Activated naive CD8-positive, alpha-beta T cell treated with anti-CD3 and anti-CD28 coated beads, Interleukin-2, amount 50 U/mL, for 16 hours (primary cell): ENCODE measurements around the gene EFS.

Experiments
- DNase-seq: peaks from one replicate; pipeline ENCODE4 v3.0.0-alpha.2; 2020; ENCODE audit warnings: low read depth, low spot score

The EFS gene

GRCh38 chr14:23378612-23379220 lies 13.7 kb upstream of the EFS start:
- DNase-seq, result no peak

- no peak for DNase-seq
Observed at GRCh38 chr14:23377573-23378563, 12.9 kb upstream of the EFS start.

GRCh38 chr14:23377198-23377550 lies 12.2 kb upstream of the EFS start:
- no peak for DNase-seq

- DNase-seq, result no peak
Observed at GRCh38 chr14:23376482-23377197, 11.7 kb upstream of the EFS start, which contains the start of gene CMTM5. CMTM5 (plus strand) TSS chr14:23377046; CDS start chr14:23377252, 206 bp downstream.

- no peak for DNase-seq
Observed at GRCh38 chr14:23375527-23376251, 10.7 kb upstream of the EFS start.

GRCh38 chr14:23373041-23373440 lies 8.1 kb upstream of the EFS start:
- DNase-seq, result no peak

- DNase-seq, result no peak
Observed at GRCh38 chr14:23372509-23372908, 7.5 kb upstream of the EFS start, which contains the start of gene IL25. IL25 (plus strand) TSS chr14:23372809.

- DNase-seq, result no peak
Observed at GRCh38 chr14:23371865-23372264, 6.9 kb upstream of the EFS start.

- no peak for DNase-seq
Observed at GRCh38 chr14:23370221-23370620, 5.2 kb upstream of the EFS start.

- no peak for DNase-seq
Observed at GRCh38 chr14:23366426-23366921, 1.5 kb upstream of the EFS start.

GRCh38 chr14:23365732-23366425 lies 907 bp upstream of the EFS start:
- DNase-seq, result no peak

GRCh38 chr14:23364164-23365035 lies 572 bp downstream of the EFS start:
- no peak for DNase-seq

GRCh38 chr14:23362200-23362599 lies 2.8 kb downstream of the EFS start:
- DNase-seq, result no peak

GRCh38 chr14:23361763-23362162 lies 3.2 kb downstream of the EFS start:
- DNase-seq, result no peak

- no peak for DNase-seq
Observed at GRCh38 chr14:23361320-23361719, 3.7 kb downstream of the EFS start.

- no peak for DNase-seq
Observed at GRCh38 chr14:23360496-23360895, 4.5 kb downstream of the EFS start.

- no peak for DNase-seq
Observed at GRCh38 chr14:23359722-23360447, 5.1 kb downstream of the EFS start.

GRCh38 chr14:23359167-23359626 lies 5.8 kb downstream of the EFS start:
- DNase-seq, result no peak
